K562 (cell line): Measurements from ENCODE around the gene CD93. TPM values are rescaled to one million over a fixed set of nuclear protein-coding genes. Genes with fewer than 3 reads are reported as not detected.

Source experiments
- EWSR1 ChIP-seq: fragments of 450-650 bp; IDR thresholded peaks from 2 replicates; pipeline ENCODE4 v1.6.1; 2018; ENCODE audit warnings: borderline replicate concordance, mild to moderate bottlenecking, low read depth, moderate library complexity; ENCODE audit not compliant: partially characterized antibody
- FOSL1 ChIP-seq: fragments of 200-800 bp; sonication (Bioruptor generic); conservative IDR thresholded peaks from 2 replicates; pipeline ENCODE4 v1.6.1; 2016; ENCODE audit warnings: missing genetic modification characterization, missing compliant biosample characterization
- NFE2L1 ChIP-seq: fragments of 450-650 bp; IDR thresholded peaks from 2 replicates; pipeline ENCODE4 v1.6.1; 2016; ENCODE audit warnings: missing genetic modification characterization, low read depth, mild to moderate bottlenecking, missing compliant biosample characterization, moderate library complexity, borderline replicate concordance
- RBM17 ChIP-seq: fragments of 200-400 bp; formaldehyde crosslinking; IDR thresholded peaks from 2 replicates; pipeline ENCODE4 v1.6.1; 2017; ENCODE audit warnings: low read depth, mild to moderate bottlenecking, low read length, borderline replicate concordance
- RBM34 ChIP-seq: fragments of 200-400 bp; formaldehyde crosslinking; IDR thresholded peaks from 2 replicates; pipeline ENCODE4 v1.6.1; 2018; ENCODE audit warnings: low read length, borderline replicate concordance; ENCODE audit not compliant: insufficient read depth
- SMAD2 ChIP-seq: fragments of 150-350 bp; IDR thresholded peaks from 2 replicates; pipeline ENCODE4 v1.6.1; 2014; ENCODE audit warnings: low read depth, mild to moderate bottlenecking, low read length
- ZNF134 ChIP-seq: fragments of 250-450 bp; sonication (Bioruptor Pico); conservative IDR thresholded peaks from 2 replicates; pipeline ENCODE4 v1.4.0; 2020
- ZNF140 ChIP-seq: fragments of 250-450 bp; sonication (Bioruptor Pico); IDR thresholded peaks from 2 replicates; pipeline ENCODE4 v1.8.0; 2021; ENCODE audit warnings: moderate library complexity, mild to moderate bottlenecking, inconsistent platforms
- ZNF146 ChIP-seq: IDR thresholded peaks from one replicate; pipeline ENCODE4 v1.6.1; 2018; ENCODE audit warnings: missing compliant biosample characterization; ENCODE audit not compliant: unreplicated experiment
- ZNF197 ChIP-seq: fragments of 200-800 bp; sonication (Bioruptor generic); IDR thresholded peaks from 2 replicates; pipeline ENCODE4 v1.6.1; 2016; ENCODE audit warnings: low read depth, missing genetic modification characterization, missing compliant biosample characterization
- polyA plus RNA-seq, 8 experiments: library from polyadenylated mRNA; depleted of rRNA in 4 of 8; stranded (reverse) in 5 of 8; unstranded in 3 of 8; fragments of >200 nt; fragmentation: Nextera tagmentation in 2 of 8; fragmentation: Illumina TruSeq in 1 of 8; extraction: Ambion mirVana in 2 of 8; extraction: Trizol in 1 of 8; gene quantifications; 2 replicates each; pipeline versions ENCODE4 v1.2.1 to v1.2.3, GENCODE V29; 2011 to 2014; ENCODE audit warnings: inconsistent platforms in 1 of 8, missing spikeins in 1 of 8
- total RNA-seq, 7 experiments: library from RNA; depleted of rRNA in 6 of 7; stranded (reverse); fragments of >200 nt in 6 of 7; fragmentation: Illumina TruSeq in 2 of 7; extraction: Trizol in 2 of 7; gene quantifications; 2 replicates each; pipeline versions ENCODE4 v1.2.1 to v1.2.3, GENCODE V29; 2011 to 2021; ENCODE audit warnings: low replicate concordance in 1 of 7
- TF ChIP-seq, protein P1 (sequence below), 2 experiments: fragments of 150-350 bp in 1 of 2; IDR thresholded peaks; 2 replicates each; pipeline ENCODE4 v1.6.1; 2012 to 2016; ENCODE audit warnings: low read depth in 2 of 2, low read length in 2 of 2, mild to moderate bottlenecking in 1 of 2, moderate library complexity in 1 of 2
- TF ChIP-seq, protein P2 (sequence below): fragments of 450-650 bp; formaldehyde crosslinking; IDR thresholded peaks from 2 replicates; pipeline ENCODE4 v1.4.0; 2020; ENCODE audit warnings: mild to moderate bottlenecking, moderate library complexity

Gene CD93
- total and polyA plus RNA-seq, 9 of the 15 experiments (the other 6 are each of a cell fraction or from before 2014, with no cell fraction given) = 0.03 to 0.20 (median 0.05) TPM

DNA sequence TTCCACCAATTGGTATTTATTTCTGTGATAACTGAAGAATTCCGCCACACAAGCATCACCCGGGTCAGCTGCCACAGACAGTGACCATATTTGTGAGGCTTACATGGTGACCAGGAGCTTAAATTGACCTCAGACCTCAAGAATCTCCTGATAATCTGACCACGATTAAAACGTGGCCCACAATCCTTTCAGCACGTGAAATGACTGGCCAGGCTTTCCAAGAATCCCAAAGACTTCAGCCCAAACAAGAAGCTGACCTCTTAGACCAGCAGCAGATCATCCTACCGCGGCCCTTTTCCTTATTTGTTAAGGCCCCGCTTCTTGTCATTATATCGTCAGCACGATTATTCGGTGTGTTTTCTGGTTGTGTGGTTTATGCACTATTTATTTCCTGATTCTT is 45.6 kb upstream of the CD93 start (continued):
- TF ChIP-seq FOSL1 (no peak), ZNF134 (CRISPR knock-in tag) (no peak), ZNF146 (CRISPR knock-in tag) (no peak), ZNF197 (CRISPR knock-in tag) (0 out of 2 replicates have a peak, but pooled peaks have one; percentile 21), ZNF140 (CRISPR knock-in tag) (no peak), EWSR1 (no peak), RBM34 (no peak), RBM17 (no peak), SMAD2 (no peak), NFE2L1 (tag) (no peak)
- TF ChIP-seq, protein P1, sequence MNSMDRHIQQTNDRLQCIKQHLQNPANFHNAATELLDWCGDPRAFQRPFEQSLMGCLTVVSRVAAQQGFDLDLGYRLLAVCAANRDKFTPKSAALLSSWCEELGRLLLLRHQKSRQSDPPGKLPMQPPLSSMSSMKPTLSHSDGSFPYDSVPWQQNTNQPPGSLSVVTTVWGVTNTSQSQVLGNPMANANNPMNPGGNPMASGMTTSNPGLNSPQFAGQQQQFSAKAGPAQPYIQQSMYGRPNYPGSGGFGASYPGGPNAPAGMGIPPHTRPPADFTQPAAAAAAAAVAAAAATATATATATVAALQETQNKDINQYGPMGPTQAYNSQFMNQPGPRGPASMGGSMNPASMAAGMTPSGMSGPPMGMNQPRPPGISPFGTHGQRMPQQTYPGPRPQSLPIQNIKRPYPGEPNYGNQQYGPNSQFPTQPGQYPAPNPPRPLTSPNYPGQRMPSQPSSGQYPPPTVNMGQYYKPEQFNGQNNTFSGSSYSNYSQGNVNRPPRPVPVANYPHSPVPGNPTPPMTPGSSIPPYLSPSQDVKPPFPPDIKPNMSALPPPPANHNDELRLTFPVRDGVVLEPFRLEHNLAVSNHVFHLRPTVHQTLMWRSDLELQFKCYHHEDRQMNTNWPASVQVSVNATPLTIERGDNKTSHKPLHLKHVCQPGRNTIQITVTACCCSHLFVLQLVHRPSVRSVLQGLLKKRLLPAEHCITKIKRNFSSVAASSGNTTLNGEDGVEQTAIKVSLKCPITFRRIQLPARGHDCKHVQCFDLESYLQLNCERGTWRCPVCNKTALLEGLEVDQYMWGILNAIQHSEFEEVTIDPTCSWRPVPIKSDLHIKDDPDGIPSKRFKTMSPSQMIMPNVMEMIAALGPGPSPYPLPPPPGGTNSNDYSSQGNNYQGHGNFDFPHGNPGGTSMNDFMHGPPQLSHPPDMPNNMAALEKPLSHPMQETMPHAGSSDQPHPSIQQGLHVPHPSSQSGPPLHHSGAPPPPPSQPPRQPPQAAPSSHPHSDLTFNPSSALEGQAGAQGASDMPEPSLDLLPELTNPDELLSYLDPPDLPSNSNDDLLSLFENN (IDR thresholded peaks at IDR 0.05; ENCODE audit: low read depth in 2 of 2, low read length in 2 of 2) = no peak
- TF ChIP-seq, protein P2, sequence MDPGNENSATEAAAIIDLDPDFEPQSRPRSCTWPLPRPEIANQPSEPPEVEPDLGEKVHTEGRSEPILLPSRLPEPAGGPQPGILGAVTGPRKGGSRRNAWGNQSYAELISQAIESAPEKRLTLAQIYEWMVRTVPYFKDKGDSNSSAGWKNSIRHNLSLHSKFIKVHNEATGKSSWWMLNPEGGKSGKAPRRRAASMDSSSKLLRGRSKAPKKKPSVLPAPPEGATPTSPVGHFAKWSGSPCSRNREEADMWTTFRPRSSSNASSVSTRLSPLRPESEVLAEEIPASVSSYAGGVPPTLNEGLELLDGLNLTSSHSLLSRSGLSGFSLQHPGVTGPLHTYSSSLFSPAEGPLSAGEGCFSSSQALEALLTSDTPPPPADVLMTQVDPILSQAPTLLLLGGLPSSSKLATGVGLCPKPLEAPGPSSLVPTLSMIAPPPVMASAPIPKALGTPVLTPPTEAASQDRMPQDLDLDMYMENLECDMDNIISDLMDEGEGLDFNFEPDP (CRISPR knock-in tag) = no peak
